ENCODE data around the gene ADCY10. TPM values are rescaled to one million over a fixed set of nuclear protein-coding genes. Genes with fewer than 3 reads are reported as not detected.
"Not testable (repeated sequence)": the region's sequence is repeated elsewhere in the genome, so short reads cannot be mapped to it uniquely, and the experiment has no call there.

The ADCY10 gene
- polyA plus RNA-seq, 1 donor: 0.18 TPM

GRCh38 chr1:167860231-167860923 lies 53.6 kb downstream of the ADCY10 start:
- DNase-seq (ENCODE audit: low read depth): no peak

- DNase-seq (ENCODE audit: low read depth): no peak
Observed at GRCh38 chr1:167856711-167857418, 57.1 kb downstream of the ADCY10 start.

- no peak for DNase-seq (ENCODE audit: low read depth)
Observed at GRCh38 chr1:167854184-167854583, 59.8 kb downstream of the ADCY10 start.

- DNase-seq (ENCODE audit: low read depth): no peak
Observed at GRCh38 chr1:167849666-167850065, 64.3 kb downstream of the ADCY10 start.

GRCh38 chr1:167842872-167843271 lies 71.1 kb downstream of the ADCY10 start:
- no peak for DNase-seq (ENCODE audit: low read depth)

GRCh38 chr1:167841530-167841929 lies 72.4 kb downstream of the ADCY10 start:
- DNase-seq (ENCODE audit: low read depth): no peak

GRCh38 chr1:167839009-167839408 lies 74.9 kb downstream of the ADCY10 start:
- no peak for DNase-seq (ENCODE audit: low read depth)

- no peak for DNase-seq (ENCODE audit: low read depth)
Observed at GRCh38 chr1:167837326-167837725, 76.6 kb downstream of the ADCY10 start.

- no peak for DNase-seq (ENCODE audit: low read depth)
Observed at GRCh38 chr1:167836197-167836596, 77.7 kb downstream of the ADCY10 start.

GRCh38 chr1:167833904-167834303 lies 80.0 kb downstream of the ADCY10 start:
- no peak for DNase-seq (ENCODE audit: low read depth)

GRCh38 chr1:167832693-167833092 lies 81.2 kb downstream of the ADCY10 start:
- DNase-seq (ENCODE audit: low read depth): no peak

- DNase-seq (ENCODE audit: low read depth): not testable (repeated sequence)
Observed at GRCh38 chr1:167830668-167831067, 83.3 kb downstream of the ADCY10 start.

- no peak for DNase-seq (ENCODE audit: low read depth)
Observed at GRCh38 chr1:167829868-167830267, 84.1 kb downstream of the ADCY10 start.

GRCh38 chr1:167826127-167826526 lies 87.8 kb downstream of the ADCY10 start:
- DNase-seq (ENCODE audit: low read depth): no peak

- DNase-seq (ENCODE audit: low read depth): no peak
Observed at GRCh38 chr1:167825419-167826079, 88.4 kb downstream of the ADCY10 start.

GRCh38 chr1:167824163-167824794 lies 89.7 kb downstream of the ADCY10 start:
- DNase-seq (ENCODE audit: low read depth): no peak

GRCh38 chr1:167821969-167822685 lies 91.8 kb downstream of the ADCY10 start:
- no peak for DNase-seq (ENCODE audit: low read depth)

- DNase-seq (ENCODE audit: low read depth): no peak
Observed at GRCh38 chr1:167821356-167821685, 92.6 kb downstream of the ADCY10 start.

GRCh38 chr1:167820684-167821355 lies 93.1 kb downstream of the ADCY10 start:
- no peak for DNase-seq (ENCODE audit: low read depth)

GRCh38 chr1:167819849-167820683 lies 93.9 kb downstream of the ADCY10 start:
- DNase-seq (ENCODE audit: low read depth): peak; percentile 13
